Skeletal muscle cell (primary cell): ENCODE measurements around the gene OPCML.

Source experiments
- DNase-seq: peaks from one replicate; pipeline ENCODE4 v3.0.0-alpha.2; 2010; ENCODE audit warnings: low read depth
- H3K4me3 ChIP-seq: 2 replicates; pipeline ENCODE4 v1.5.1; 2011; ENCODE audit warnings: low read depth, mild to moderate bottlenecking, control low read depth, low read length, moderate library complexity

The OPCML gene

GRCh38 chr11:133263332-133263731 lies 269.0 kb downstream of the OPCML start:
- DNase-seq = no peak
- H3K4me3 ChIP-seq = no peak overlapping the region

GRCh38 chr11:133258751-133259150 lies 273.6 kb downstream of the OPCML start:
- H3K4me3 ChIP-seq = no peak overlapping the region
- DNase-seq = no peak

GRCh38 chr11:133254601-133255000 lies 277.7 kb downstream of the OPCML start:
- DNase-seq = no peak
- no peak overlapping the region for H3K4me3 ChIP-seq

- H3K4me3 ChIP-seq = no peak overlapping the region
- DNase-seq = no peak
These were observed 278.7 kb downstream of the OPCML start for GRCh38 chr11:133253570-133253969.

- H3K4me3 ChIP-seq = no peak overlapping the region
These were observed 280.5 kb downstream of the OPCML start for GRCh38 chr11:133251841-133252240.

GRCh38 chr11:133249530-133249929 lies 282.8 kb downstream of the OPCML start:
- no peak for DNase-seq
- H3K4me3 ChIP-seq = no peak overlapping the region

More at GRCh38 chr11:133251841-133252240, 280.5 kb downstream of the OPCML start:
- DNase-seq = no peak

- H3K4me3 ChIP-seq = no peak overlapping the region
- DNase-seq = no peak
These were observed 283.2 kb downstream of the OPCML start for GRCh38 chr11:133249065-133249464.

GRCh38 chr11:133243832-133244231 lies 288.5 kb downstream of the OPCML start:
- no peak for DNase-seq
- H3K4me3 ChIP-seq = no peak overlapping the region

- DNase-seq = no peak
- no peak overlapping the region for H3K4me3 ChIP-seq
These were observed 291.2 kb downstream of the OPCML start for GRCh38 chr11:133240908-133241655.

- H3K4me3 ChIP-seq = no peak overlapping the region
- no peak for DNase-seq
These were observed 292.7 kb downstream of the OPCML start for GRCh38 chr11:133239575-133239974.

- DNase-seq = no peak
These were observed 293.8 kb downstream of the OPCML start for GRCh38 chr11:133238495-133238894.

GRCh38 chr11:133238027-133238426 lies 294.3 kb downstream of the OPCML start:
- H3K4me3 ChIP-seq = no peak overlapping the region
- no peak for DNase-seq

More at GRCh38 chr11:133238495-133238894, 293.8 kb downstream of the OPCML start:
- no peak overlapping the region for H3K4me3 ChIP-seq

- no peak overlapping the region for H3K4me3 ChIP-seq
- DNase-seq = no peak
These were observed 296.9 kb downstream of the OPCML start for GRCh38 chr11:133235381-133235780.

GRCh38 chr11:133234883-133235282 lies 297.4 kb downstream of the OPCML start:
- DNase-seq = no peak
- H3K4me3 ChIP-seq = no peak overlapping the region

GRCh38 chr11:133232665-133233064 lies 299.6 kb downstream of the OPCML start:
- DNase-seq = no peak

GRCh38 chr11:133230431-133230830 lies 301.9 kb downstream of the OPCML start:
- H3K4me3 ChIP-seq = no peak overlapping the region
- DNase-seq = no peak

More at GRCh38 chr11:133232665-133233064, 299.6 kb downstream of the OPCML start:
- no peak overlapping the region for H3K4me3 ChIP-seq

GRCh38 chr11:133228471-133229329 lies 303.6 kb downstream of the OPCML start:
- DNase-seq = no peak

GRCh38 chr11:133227632-133228111 lies 304.6 kb downstream of the OPCML start:
- DNase-seq = no peak
- no peak overlapping the region for H3K4me3 ChIP-seq

More at GRCh38 chr11:133228471-133229329, 303.6 kb downstream of the OPCML start:
- H3K4me3 ChIP-seq = no peak overlapping the region

GRCh38 chr11:133224271-133224670 lies 308.0 kb downstream of the OPCML start:
- DNase-seq = no peak
- H3K4me3 ChIP-seq = no peak overlapping the region
